ENCODE results near the gene SH2B2.

DNA sequence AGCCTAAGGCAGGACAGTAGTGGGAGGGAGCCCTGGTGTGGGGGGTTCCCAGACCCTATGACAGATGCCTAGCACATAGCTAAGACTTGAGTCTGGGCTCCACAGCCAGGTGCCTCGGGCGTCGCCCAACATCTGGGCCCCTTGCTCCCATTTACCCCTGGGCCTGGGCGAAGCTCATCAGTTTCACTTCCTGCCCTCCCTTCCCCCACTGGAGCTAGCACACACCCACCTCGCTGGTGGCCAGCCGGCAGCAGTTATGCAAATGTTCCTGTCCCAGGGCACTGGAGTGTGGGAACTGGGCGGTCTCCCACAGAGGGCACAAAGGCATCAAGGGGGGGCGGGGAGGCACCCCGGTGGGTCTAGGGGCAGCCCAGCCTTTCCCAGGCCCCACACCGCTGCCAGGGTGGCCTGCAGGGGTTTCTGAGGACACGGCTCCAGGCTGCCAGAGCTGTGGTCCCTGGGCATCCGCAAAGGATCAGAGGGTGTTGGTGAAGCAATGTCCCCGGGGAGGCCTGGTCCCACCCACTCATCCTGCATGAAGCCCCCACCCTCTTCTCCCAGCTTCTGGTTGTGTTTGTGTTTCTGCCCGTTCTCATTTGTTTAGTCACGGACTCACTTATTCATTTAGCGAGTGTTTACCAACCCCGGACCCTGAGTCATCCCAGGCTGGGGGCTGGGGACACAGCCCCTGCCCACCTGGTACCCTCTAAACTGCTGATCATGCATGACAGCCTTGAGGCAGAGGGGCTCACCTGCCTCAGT is 20.4 kb downstream of the SH2B2 start:
- TF ChIP-seq OSR1 (CRISPR knock-in tag; IDR thresholded peaks at IDR 0.05) = no peak
- TF ChIP-seq, protein P1, sequence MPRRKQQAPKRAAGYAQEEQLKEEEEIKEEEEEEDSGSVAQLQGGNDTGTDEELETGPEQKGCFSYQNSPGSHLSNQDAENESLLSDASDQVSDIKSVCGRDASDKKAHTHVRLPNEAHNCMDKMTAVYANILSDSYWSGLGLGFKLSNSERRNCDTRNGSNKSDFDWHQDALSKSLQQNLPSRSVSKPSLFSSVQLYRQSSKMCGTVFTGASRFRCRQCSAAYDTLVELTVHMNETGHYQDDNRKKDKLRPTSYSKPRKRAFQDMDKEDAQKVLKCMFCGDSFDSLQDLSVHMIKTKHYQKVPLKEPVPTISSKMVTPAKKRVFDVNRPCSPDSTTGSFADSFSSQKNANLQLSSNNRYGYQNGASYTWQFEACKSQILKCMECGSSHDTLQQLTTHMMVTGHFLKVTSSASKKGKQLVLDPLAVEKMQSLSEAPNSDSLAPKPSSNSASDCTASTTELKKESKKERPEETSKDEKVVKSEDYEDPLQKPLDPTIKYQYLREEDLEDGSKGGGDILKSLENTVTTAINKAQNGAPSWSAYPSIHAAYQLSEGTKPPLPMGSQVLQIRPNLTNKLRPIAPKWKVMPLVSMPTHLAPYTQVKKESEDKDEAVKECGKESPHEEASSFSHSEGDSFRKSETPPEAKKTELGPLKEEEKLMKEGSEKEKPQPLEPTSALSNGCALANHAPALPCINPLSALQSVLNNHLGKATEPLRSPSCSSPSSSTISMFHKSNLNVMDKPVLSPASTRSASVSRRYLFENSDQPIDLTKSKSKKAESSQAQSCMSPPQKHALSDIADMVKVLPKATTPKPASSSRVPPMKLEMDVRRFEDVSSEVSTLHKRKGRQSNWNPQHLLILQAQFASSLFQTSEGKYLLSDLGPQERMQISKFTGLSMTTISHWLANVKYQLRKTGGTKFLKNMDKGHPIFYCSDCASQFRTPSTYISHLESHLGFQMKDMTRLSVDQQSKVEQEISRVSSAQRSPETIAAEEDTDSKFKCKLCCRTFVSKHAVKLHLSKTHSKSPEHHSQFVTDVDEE (CRISPR knock-in tag; IDR thresholded peaks at IDR 0.05) = no peak
- TF ChIP-seq ZFP30 (CRISPR knock-in tag; IDR thresholded peaks at IDR 0.05) = no peak
- no peak for TF ChIP-seq PPARA (CRISPR knock-in tag; IDR thresholded peaks at IDR 0.05; ENCODE audit: borderline replicate concordance)
- TF ChIP-seq, protein P2, sequence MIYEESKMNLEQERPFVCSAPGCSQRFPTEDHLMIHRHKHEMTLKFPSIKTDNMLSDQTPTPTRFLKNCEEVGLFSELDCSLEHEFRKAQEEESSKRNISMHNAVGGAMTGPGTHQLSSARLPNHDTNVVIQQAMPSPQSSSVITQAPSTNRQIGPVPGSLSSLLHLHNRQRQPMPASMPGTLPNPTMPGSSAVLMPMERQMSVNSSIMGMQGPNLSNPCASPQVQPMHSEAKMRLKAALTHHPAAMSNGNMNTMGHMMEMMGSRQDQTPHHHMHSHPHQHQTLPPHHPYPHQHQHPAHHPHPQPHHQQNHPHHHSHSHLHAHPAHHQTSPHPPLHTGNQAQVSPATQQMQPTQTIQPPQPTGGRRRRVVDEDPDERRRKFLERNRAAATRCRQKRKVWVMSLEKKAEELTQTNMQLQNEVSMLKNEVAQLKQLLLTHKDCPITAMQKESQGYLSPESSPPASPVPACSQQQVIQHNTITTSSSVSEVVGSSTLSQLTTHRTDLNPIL (CRISPR knock-in tag; IDR thresholded peaks at IDR 0.05; ENCODE audit: low read depth) = no peak
- no peak for TF ChIP-seq RARB (CRISPR knock-in tag; IDR thresholded peaks at IDR 0.05)
- no peak for TF ChIP-seq ESRRG (CRISPR knock-in tag; IDR thresholded peaks at IDR 0.05)
- TF ChIP-seq, protein P3, sequence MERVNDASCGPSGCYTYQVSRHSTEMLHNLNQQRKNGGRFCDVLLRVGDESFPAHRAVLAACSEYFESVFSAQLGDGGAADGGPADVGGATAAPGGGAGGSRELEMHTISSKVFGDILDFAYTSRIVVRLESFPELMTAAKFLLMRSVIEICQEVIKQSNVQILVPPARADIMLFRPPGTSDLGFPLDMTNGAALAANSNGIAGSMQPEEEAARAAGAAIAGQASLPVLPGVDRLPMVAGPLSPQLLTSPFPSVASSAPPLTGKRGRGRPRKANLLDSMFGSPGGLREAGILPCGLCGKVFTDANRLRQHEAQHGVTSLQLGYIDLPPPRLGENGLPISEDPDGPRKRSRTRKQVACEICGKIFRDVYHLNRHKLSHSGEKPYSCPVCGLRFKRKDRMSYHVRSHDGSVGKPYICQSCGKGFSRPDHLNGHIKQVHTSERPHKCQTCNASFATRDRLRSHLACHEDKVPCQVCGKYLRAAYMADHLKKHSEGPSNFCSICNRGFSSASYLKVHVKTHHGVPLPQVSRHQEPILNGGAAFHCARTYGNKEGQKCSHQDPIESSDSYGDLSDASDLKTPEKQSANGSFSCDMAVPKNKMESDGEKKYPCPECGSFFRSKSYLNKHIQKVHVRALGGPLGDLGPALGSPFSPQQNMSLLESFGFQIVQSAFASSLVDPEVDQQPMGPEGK (CRISPR knock-in tag; IDR thresholded peaks at IDR 0.05; ENCODE audit: borderline replicate concordance) = no peak
- no peak for TF ChIP-seq TCF4 (CRISPR knock-in tag; IDR thresholded peaks at IDR 0.05; ENCODE audit: borderline replicate concordance)
